ENCODE data around the gene NARS2. TPM values are rescaled to one million over a fixed set of nuclear protein-coding genes. Genes with fewer than 3 reads are reported as not detected.

NARS2 gene
- total RNA-seq, 4 donors from 2014 or later: 10.6 to 20.3 (median 12.9) TPM

DNA sequence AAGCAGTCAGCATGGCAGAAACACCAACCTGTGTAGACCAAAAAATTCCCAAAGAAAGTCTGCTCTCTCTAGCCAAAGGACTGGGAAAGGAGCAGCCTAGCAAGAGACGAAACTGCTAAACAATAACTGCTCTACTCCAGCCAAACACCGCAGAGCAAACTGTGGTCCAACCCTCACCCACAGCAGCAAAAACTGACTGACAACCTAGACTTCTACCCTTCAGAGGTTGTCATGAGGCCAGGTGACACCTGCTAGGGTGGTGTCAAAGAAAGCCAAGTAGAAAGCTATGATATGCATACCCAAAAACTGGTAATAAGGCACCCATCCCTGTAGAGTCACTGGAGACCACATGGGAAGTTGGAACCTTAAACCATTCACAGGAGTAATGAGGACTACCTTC lies 168.9 kb downstream of the NARS2 start:
- TF ChIP-seq, protein P1, sequence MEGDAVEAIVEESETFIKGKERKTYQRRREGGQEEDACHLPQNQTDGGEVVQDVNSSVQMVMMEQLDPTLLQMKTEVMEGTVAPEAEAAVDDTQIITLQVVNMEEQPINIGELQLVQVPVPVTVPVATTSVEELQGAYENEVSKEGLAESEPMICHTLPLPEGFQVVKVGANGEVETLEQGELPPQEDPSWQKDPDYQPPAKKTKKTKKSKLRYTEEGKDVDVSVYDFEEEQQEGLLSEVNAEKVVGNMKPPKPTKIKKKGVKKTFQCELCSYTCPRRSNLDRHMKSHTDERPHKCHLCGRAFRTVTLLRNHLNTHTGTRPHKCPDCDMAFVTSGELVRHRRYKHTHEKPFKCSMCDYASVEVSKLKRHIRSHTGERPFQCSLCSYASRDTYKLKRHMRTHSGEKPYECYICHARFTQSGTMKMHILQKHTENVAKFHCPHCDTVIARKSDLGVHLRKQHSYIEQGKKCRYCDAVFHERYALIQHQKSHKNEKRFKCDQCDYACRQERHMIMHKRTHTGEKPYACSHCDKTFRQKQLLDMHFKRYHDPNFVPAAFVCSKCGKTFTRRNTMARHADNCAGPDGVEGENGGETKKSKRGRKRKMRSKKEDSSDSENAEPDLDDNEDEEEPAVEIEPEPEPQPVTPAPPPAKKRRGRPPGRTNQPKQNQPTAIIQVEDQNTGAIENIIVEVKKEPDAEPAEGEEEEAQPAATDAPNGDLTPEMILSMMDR (IDR thresholded peaks at IDR 0.05): no peak
- DNase-seq (ENCODE audit: low spot score) (no peak), ATAC-seq (ENCODE audit: low FRiP score) (no peak)

DNA sequence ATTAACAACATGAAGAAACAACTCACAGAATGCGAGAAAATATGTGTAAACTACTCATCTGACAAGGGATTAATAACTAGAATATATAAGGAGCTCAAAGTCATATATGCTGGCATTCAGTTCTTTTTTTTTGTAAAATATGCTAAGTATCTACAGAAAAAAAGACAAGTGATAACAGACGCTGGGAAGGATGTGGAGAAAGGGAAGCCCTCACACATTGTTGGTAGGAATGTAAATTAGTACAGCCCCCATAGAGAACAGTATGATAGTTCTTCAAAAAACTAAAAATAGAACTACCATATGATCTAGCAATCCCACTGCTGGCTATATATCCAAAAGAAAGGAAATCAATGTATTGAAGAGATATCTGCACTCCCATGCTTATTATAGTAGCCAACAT lies 170.9 kb downstream of the NARS2 start:
- TF ChIP-seq, protein P1 (IDR thresholded peaks at IDR 0.05): no peak
- ATAC-seq (ENCODE audit: low FRiP score) (no peak), DNase-seq (ENCODE audit: low spot score) (no peak)

DNA sequence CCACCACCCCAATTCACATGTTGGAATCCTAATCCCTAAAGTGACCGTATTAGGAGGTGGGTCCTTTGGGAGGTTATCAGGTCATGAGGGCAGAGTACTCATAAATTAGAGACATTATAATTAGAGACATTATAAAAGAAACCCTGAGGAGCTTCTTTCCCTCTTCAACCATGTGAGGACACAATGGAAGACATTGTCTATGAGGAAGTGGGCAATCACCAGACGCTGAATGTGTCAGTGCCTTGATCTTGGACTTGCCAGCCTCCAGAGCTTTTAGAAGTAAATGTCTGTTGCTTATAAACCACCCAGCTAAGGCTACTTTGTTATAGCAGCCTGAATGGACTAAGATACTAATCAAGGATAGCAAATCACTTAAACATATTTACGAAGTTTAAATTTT lies 171.8 kb downstream of the NARS2 start:
- ATAC-seq (ENCODE audit: low FRiP score) (no peak), DNase-seq (ENCODE audit: low spot score) (no peak)
- TF ChIP-seq, protein P1 (IDR thresholded peaks at IDR 0.05): no peak

DNA sequence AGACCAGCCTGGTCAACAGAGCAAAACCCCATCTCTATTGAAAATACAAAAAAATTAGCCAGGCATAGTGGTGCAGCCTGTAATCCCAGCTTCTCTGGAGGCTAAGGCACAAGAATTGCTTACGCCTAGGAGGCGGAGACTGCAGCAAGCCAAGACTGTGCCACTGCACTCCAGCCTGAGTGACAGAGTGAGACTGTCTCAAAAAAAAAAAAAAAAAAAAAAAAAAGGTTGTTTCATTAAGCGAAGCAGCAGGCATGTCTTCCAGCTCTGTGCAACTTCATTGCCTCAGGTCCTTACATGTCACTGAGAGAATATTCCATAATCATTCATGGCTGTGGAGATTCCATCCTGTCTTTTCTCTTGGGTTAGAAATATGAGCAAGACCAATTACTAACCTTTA lies 174.0 kb downstream of the NARS2 start:
- ATAC-seq (ENCODE audit: low FRiP score) (no peak), DNase-seq (ENCODE audit: low spot score) (no peak)
- TF ChIP-seq, protein P1 (IDR thresholded peaks at IDR 0.05): no peak

DNA sequence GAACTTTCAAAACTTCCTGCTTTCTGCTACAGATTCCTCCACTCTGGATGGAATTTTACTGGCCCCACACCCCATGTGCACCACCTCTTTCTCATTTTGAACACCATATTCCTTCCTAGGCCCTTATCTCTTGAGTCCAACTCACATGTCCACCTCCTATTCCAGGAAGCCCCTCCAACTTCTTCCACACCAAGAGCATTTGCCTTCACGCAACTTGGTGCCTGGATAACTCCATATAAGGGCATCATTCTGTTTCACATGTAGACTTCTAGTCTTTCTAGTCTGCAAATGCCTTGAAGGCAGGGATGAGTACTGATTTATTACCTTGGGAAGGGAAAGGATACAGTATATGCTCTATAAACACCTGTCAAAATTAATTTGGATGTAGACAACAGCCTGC lies 174.5 kb downstream of the NARS2 start:
- TF ChIP-seq, protein P1 (IDR thresholded peaks at IDR 0.05): no peak

DNA sequence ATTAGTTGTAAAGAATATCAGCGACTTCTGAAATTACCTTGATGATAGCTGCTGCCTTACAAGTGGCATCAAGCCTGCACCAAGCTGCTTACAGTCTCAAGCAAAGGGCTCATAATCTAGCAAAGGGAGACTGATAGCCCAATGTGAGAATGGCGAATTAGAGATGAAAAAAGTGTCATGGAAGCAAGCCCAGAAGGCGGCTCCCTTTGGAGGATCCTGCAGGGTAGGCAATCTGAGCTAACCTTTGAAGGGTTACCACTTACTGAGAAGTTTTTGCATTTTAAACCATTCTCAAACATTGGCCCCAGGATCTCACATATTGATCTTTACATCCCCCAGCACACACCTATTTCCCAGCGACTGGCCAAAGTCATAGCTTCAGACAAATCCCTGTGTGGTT lies 175.5 kb downstream of the NARS2 start:
- ATAC-seq (ENCODE audit: low FRiP score): no peak
- TF ChIP-seq, protein P1 (IDR thresholded peaks at IDR 0.05): no peak
- no peak for DNase-seq (ENCODE audit: low spot score)

More for the DNA sequence above, 174.5 kb downstream of the NARS2 start:
- DNase-seq (ENCODE audit: low spot score): no peak
- no peak for ATAC-seq (ENCODE audit: low FRiP score)

DNA sequence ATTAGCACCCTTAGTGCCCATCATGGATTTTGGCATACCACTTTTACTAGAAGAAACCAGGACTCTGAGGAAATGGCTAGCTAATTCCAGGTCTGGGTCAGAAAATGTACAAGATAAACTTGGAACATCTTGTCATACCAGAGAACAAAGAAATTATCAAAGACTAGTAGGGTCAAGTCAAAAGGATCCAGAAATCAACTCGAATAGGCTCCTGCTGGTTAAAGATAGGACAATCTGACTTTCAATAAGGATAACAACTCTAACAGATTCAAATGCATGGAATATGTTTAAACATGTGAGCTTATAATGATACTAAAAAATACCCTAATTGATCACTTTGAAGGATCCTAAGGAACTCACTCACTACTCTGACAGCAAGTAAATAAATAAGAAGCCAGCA lies 175.9 kb downstream of the NARS2 start:
- no peak for ATAC-seq (ENCODE audit: low FRiP score)
- TF ChIP-seq, protein P1 (IDR thresholded peaks at IDR 0.05): no peak
- DNase-seq (ENCODE audit: low spot score): no peak
